GM19193 (cell line): ENCODE measurements around the gene BMX.

Experiments used
- POLR2A ChIP-seq: IDR thresholded peaks from 4 replicates; pipeline ENCODE4 v1.6.1; 2011; ENCODE audit not compliant: insufficient read depth, insufficient read length; ENCODE audit errors: extremely low read depth

BMX gene

DNA sequence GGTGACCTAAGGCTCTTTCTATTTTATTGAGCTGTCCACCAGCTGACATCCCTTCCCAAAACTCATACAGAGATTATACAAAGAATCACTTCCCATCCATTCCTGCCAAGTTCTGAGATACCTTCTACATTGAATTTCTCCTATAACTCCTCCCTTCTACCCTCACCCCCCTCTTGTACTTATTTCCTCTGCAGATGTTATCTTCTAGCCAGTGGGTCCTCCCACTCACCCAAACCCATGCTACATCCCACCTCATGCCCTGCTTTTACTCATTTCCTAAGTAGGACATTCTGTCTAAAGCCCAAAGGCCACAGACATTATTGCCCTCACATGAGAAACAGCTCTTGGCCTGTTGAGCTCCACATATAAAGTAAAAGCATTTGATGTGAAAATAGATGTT is 28.6 kb downstream of the BMX start:
- TF ChIP-seq POLR2A = no peak

DNA sequence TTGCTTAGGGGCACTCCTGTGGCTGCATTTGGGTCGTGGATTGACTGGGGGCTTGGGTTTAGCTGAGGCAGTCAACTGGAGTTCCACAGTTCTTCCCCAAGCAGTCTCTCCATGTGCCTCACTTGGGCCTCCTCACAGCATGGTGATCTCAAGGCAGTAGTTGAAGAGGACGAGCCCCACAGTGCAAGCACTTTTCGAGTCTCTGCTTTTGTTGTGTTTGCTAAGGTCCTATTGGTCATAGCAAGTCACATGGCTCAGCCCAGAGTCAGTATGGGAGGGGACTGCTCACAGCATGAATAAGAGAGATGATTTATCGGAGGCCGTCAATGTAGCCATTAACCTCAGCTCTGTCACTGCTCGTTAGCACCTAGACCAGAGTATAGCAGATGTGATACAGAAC is 29.7 kb downstream of the BMX start:
- TF ChIP-seq POLR2A = no peak

DNA sequence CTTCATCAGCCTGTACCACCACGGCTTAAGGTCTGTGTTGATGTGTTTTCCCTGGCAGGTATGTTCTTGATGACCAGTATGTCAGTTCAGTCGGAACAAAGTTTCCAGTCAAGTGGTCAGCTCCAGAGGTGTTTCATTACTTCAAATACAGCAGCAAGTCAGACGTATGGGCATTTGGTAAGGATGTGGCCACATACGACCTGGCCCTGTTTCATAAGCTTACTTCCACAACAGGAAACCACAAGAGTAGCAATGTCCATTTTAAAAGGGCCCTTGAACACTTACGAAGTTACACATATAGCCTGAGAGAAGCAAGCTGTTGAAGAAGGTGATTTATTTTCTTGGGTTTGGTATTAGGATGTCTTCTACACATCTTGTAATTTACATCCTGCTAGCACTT is 46.1 kb downstream of the BMX start:
- TF ChIP-seq POLR2A = no peak

DNA sequence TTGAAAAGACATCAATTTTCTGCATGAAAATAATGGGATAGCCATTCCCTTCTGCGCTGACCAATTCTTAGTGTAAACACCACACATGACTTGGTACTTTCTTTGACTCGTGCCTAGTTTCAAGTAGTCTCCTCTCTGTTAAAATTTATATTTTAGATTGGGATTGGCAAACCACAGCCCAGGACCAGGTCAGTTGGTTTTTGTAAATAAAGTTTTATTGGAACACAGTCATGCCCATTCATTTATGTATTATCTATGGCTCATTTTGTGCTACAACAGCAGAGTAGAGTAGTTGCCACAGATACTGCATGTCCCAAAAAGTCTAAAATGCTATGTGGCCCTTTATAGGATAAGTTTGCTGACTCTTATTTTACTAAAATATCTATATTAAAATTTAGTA is 46.7 kb downstream of the BMX start:
- no peak for TF ChIP-seq POLR2A

DNA sequence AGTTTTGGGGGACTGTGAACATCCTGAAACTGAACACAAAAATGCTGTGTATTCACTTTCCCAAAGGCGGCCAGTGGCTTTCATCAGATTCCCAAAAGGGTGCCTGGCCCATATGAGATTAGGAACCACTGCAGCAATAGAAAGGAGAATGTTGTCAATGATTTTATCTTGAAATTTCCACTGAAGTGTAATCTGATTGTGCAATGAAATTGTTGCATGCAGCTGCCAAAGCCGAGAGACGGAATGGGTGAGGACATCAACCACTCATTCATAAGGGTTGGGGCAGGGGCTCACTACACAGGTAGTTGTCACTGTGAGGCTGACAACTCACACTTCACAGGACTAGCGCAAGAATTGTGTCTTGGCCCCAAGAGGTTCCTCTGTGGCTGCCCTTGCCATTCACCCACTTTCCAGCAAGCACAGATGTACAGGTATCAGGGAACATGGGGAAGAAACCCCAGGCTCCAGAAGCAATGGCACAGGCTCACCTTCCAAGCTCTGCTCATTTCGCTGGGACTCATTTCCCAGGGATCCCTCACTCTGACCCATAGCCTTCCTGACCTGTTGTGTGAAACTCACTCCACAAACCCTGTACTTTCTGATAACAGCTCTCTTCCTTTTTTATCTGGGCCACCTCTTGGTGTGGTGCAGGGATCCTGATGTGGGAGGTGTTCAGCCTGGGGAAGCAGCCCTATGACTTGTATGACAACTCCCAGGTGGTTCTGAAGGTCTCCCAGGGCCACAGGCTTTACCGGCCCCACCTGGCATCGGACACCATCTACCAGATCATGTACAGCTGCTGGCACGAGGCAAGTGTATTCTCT is 48.8 kb downstream of the BMX start:
- TF ChIP-seq POLR2A = no peak

DNA sequence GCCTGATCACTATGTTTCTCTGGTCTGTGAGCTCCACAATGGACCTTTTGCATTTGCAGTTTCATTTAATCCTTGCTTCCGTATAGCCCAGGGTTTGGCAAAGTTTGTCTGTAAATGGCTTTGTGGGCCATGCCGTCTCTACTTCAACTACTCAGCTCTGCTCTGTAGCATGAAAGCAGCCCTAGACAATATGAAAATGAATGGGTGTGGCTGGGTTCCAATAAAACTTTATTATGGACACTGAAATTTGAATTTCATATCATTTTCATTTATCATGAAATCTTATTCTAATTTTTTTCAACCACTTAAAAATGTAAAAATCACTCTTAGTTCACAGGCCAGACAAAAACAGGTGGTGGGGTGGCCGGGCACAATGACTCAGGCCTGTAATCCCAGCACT is 58.6 kb downstream of the BMX start:
- TF ChIP-seq POLR2A = no peak

DNA sequence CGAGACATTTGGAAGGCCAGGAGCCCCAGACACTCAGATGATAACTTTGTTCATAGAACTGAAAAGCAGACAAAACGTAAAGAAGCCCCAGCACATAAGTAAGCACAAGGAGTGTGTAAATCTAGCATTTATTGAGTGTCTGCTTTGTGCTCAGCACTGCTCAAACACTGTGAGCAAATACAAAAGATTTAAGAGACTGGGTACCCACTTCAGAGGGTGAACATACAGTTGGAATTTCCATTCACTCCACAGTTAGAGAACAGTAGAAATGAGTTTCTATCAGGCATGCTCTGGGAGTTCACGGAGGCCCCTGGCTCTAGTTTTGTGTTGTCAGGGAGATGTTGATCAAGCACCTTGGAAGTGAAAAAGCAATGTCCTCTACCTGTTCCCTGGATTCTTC is 60.3 kb downstream of the BMX start:
- TF ChIP-seq POLR2A = no peak

DNA sequence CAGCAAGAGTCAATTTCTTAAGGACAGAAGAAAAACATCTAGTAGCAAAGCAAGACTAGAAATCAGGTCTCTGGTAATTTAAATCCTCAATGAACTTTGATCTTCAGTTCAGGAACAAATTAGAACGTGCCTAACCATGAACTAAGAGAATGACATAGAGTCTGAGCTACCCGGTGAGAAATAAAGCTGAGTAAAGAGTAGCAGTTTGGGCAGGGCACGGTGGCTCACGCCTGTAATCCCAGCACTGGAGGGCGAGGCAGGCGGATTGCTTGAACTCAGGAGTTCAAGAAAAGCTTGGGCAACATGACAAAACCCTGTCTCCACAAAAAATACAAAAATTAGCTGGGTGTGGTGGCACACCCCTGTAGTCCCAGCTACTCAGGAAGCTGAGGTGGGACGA is 62.4 kb downstream of the BMX start:
- no peak for TF ChIP-seq POLR2A

DNA sequence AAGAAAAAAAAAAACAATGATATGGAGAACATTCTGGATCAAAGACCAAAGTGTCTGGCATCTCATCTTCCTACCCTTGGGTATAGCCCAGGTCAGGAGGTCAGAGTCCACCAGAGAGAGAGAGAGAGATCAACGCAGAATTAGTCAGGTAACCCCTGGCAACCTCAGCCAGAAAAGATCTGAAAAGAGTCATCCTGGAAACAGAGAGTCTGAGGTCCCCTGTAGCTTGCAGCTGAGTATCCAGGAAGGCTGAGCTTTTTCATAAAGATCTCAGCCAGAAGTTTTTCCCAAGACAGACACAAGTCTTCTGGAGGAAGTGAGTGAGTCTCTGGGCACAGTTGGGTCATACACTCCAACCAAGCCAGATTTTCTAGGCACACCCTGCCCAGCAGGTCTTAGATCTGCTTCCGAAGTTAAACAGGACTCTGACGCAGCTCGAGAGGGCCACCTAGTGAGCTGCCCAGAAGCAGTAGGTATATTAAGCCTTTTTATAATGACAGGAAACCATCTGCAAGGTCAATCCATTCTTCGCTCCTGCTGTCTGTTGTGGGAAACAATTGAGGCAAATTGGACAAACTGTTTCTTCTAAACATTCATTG is 64.5 kb downstream of the BMX start:
- TF ChIP-seq POLR2A = no peak

DNA sequence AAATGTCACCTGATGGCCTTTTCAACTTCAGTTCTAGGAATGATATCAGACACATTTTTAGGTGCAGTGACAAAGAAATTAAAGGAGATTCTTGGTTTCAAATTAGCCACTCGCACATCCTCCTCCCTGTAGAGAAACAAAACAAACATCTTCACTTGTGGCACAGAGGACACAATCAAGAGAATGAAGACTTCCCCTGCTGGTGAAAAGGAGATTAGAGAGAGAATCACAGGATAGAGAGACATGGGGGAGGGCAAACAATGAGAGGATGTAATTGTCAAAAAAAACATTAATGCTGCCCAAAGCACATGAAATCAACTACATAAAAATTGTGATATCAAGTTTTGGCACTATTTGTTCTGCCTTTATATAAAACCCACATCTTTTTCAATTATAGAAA is 65.6 kb downstream of the BMX start:
- TF ChIP-seq POLR2A = no peak

DNA sequence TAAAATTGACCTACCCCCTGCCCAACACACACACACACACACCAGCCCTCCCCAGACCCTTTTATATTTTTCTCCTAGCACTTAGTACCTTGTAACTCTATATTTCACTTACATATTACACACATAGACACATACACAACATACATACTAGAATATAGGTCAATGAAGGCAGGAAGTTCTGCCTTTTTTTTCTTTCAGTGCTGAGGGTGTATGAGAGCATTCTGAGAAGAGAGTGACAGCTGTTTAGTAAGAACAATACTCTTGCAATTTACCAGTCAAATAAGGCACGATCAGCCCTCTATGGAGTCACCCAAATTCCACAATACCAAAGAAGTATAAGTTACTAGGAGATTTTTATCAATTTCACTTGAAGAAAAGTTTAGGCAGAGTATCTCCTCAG is 66.7 kb downstream of the BMX start:
- TF ChIP-seq POLR2A = no peak

DNA sequence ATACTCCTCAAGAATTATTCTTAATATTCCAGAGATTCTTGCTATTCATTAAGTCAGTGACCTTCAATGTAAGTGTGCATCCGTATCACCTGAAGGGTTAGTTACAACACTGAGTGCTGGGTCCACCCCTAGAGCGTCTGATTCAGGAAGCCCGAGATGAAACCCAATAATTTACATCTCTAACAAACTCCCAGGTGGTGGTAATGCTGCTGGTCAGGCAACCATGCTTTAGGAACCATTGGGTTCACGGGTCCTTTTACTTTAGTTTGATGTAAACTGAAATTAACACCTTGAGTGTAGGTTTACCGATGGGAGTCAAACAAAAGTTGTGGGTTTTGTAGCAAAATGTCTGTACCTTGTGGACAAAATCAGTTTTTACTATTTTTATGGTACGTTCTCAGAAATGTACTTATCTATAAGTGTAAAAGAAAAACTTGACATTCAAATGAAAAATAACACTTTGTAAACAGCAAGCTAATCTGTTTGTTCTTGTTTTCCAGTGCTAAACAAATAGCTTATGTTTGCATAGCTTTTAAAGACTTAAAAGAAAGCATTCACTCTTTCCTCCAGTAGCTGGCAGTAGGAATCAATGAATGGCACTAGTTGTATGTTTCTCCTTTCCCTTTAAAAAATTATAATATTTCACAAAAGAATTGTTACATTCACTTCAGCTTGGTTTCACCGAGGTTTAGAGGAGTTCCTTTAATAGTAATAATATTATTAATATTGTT is 67.4 kb downstream of the BMX start:
- no peak for TF ChIP-seq POLR2A

DNA sequence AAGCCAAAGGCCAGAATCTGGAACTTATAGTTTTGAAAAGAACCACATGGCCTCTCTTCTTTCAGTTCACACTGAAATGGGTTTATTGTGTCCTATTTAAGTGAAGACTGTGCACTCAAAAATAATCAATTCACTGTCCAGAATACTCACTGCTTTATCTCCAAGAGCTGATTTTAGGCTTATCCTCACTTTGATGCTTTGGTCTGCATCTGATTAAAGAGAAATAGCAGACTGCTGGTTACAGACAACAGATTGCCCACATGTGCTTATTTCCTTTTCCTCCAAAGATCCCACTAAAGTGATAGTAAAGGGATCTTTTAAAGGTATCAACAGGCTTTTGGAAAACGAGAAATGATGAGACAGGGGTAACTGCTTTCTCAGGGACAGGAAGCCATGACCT is 69.5 kb downstream of the BMX start:
- TF ChIP-seq POLR2A = no peak

DNA sequence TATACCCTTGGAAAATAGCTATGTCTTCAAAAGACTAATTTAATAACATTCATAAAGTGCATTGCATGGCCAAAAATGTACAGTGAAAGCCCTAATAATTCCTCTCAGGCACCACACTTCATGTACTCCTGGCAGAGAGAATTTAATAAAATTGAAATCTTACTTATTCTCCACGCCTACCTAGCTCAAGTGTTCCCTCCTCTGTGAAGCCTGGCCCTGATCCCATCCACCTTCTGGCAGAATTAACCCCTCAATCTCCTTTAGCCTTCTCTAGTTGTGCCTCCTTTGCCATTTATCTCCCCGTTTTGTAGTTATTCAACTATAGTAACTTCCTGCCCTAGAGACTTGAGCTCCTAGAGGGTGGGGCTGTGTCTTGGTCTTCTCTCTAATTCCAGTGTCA is 73.4 kb downstream of the BMX start:
- TF ChIP-seq POLR2A = no peak

DNA sequence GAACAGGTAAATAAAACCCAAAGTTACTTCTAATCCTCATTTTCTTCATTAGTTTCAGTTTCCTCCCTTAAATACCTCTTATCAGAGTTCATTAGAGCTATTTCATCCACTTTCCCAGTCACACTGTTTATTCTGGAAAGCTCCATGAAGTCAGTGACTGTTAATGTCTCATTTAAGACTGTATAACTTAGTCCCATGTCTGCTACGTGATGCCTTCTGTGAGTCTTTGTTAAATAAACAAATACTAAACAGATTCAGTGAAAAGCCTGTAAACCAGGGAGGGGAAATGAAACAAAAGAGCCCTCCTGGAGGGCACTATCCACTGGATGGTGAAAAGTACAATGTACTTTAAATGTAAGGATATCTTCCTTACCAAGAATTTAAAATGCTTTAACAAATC is 75.4 kb downstream of the BMX start:
- TF ChIP-seq POLR2A = no peak

DNA sequence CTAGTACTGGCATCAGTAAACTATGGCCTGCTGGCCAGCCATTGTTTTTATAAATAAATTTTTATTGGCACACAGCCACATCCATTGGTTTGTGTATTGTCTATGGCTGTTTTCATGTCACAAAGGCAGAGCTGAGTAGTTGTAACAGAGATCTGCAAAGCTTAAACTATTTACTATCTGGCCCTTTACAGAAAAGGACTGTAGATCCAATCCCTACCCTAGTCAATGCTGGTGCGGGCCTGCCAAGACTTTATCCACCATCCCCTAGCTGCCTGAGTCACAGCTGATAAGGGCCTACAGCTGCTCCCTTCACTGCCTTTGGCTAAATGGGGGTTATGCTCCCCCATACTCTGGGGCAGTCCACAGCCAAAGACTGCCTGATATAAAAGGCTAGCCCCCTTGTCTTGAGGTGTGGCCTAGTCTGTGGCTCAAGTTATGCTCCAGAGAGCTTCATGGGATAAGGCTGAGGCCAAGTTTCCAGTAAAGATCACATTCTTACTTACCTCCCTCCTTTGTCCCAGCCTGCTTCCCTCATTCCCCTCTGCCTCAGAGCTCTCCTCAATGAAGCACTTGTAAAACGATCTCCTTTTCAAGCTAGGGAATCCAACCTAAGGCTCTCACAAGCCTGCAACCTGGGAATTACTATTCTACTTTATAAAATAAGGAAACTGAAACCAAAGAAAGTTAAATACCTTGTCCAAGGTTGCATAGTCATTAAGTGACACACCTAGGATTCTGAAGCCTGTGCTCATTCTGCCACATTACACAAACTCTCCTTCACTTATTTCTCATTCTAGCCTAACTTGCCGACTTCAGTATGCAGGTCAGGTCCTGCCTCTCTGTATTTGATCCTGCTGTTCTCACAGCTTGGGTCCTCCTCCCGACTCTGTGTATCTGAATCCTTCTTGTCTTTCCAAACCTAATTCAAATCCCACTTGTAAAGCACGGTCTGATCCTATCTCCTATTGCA is 79.5 kb downstream of the BMX start:
- no peak for TF ChIP-seq POLR2A

DNA sequence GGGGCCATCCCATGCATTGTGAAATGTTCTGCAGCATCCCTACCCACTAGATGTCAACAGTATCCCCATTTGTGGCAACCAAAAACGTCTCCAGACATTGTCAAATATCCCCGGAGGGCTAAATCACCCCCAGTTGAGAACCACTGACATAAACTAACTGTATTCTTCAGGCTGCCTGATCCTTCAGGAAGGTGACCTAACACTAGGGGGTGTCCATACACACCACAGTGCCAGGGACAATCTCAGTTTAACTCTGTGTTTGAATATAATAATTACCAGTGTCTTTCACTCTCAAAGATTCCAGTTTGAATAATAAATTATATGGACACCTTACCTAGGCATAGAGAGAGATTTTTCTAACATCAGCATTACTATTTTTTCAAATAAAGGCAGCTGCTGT is 93.8 kb downstream of the BMX start:
- no peak for TF ChIP-seq POLR2A
